Caco-2 (cell line): ENCODE data around the gene PLB1. TPM values are rescaled to one million over a fixed set of nuclear protein-coding genes. Genes with fewer than 3 reads are reported as not detected.

Experiments used
- BruUV-seq: library from RNA; stranded (reverse); fragments of 400-500 nt; replicated peaks from 2 replicates; lab custom pipeline; 2021; lab: Mats Ljungman, UMichigan
- CTCF ChIA-PET: fragments of 300-600 bp; sonication (Branson Sonifier 250); formaldehyde crosslinking; loops from one replicate; lab custom pipeline; 2022; ENCODE audit warnings: antibody characterized with exemption; lab: Charles Lee
- POLR2A ChIA-PET: fragments of 300-600 bp; sonication (Branson Sonifier 250); formaldehyde crosslinking; loops from one replicate; lab custom pipeline; 2022; ENCODE audit warnings: antibody characterized with exemption; lab: Charles Lee
- DNase-seq, 2 experiments: peaks; one replicate each; pipeline versions ENCODE4 v3.0.0 to v3.0.0-alpha.2; 2020 to 2022
- H3K27me3 ChIP-seq: replicated peaks from 2 replicates; pipeline ENCODE4 v1.6.0; 2011; ENCODE audit warnings: low read length; ENCODE audit not compliant: control insufficient read depth, insufficient read depth
- H3K36me3 ChIP-seq: 2 replicates; pipeline ENCODE4 v1.5.1; 2011; ENCODE audit warnings: low read length; ENCODE audit not compliant: control insufficient read depth, insufficient read depth
- H3K4me1 ChIP-seq: fragments of 250-450 bp; sonication (Bioruptor Pico); 2 replicates; pipeline ENCODE4 v1.5.1; 2020; ENCODE audit warnings: mild to moderate bottlenecking
- H3K4me3 ChIP-seq: 2 replicates; pipeline ENCODE4 v1.5.1; 2011; ENCODE audit warnings: low read depth, mild to moderate bottlenecking, control low read depth, low read length
- H3K9me3 ChIP-seq: fragments of 250-450 bp; sonication (Bioruptor Pico); 2 replicates; pipeline ENCODE4 v1.5.1; 2020; ENCODE audit warnings: mild to moderate bottlenecking, moderate library complexity
- H3K27ac Mint-ChIP-seq: one replicate; pipeline ENCODE4 v1.8.0; 2022; ENCODE audit warnings: mixed read lengths; ENCODE audit not compliant: unreplicated experiment
- H3K27me3 Mint-ChIP-seq: one replicate; pipeline ENCODE4 v1.8.0; 2022; ENCODE audit warnings: mixed read lengths; ENCODE audit not compliant: insufficient read depth, unreplicated experiment
- H3K36me3 Mint-ChIP-seq: one replicate; pipeline ENCODE4 v1.8.0; 2022; ENCODE audit warnings: mild to moderate bottlenecking, mixed read lengths; ENCODE audit not compliant: insufficient read depth, unreplicated experiment
- H3K4me1 Mint-ChIP-seq: one replicate; pipeline ENCODE4 v1.8.0; 2022; ENCODE audit warnings: low read depth, mixed read lengths; ENCODE audit not compliant: unreplicated experiment
- H3K4me3 Mint-ChIP-seq: one replicate; pipeline ENCODE4 v1.8.0; 2022; ENCODE audit warnings: mild to moderate bottlenecking, moderate library complexity, mixed read lengths; ENCODE audit not compliant: unreplicated experiment
- H3K9me3 Mint-ChIP-seq: one replicate; pipeline ENCODE4 v1.8.0; 2022; ENCODE audit warnings: mixed read lengths; ENCODE audit not compliant: unreplicated experiment
- intact Hi-C: fragments of 100-400 bp; cut with micrococcal nuclease; formaldehyde crosslinking; loops from one replicate; pipeline ENCODE4 v1.10.0; 2022; ENCODE audit not compliant: unreplicated experiment
- total RNA-seq: library from RNA; stranded (reverse); gene quantifications from 2 replicates; pipeline ENCODE4 v1.2.3, GENCODE V29; 2022
- TF ChIP-seq, protein P1 (sequence below), 2 experiments: fragments of 200-600 bp in 1 of 2; IDR thresholded peaks; 1 replicate in 1 of 2; 2 replicates in 1 of 2; pipeline versions ENCODE4 v1.5.1 to v1.8.0; 2011 to 2022; ENCODE audit warnings: antibody characterized with exemption in 1 of 2, control low read depth in 1 of 2, inconsistent platforms in 1 of 2, low read depth in 1 of 2, low read length in 1 of 2, mild to moderate bottlenecking in 1 of 2, moderate library complexity in 1 of 2; ENCODE audit not compliant: insufficient read depth in 1 of 2, severe bottlenecking in 1 of 2, unreplicated experiment in 1 of 2

PLB1 gene
- total RNA-seq, 1 experiment from 2014 or later: 2.8 TPM

DNA sequence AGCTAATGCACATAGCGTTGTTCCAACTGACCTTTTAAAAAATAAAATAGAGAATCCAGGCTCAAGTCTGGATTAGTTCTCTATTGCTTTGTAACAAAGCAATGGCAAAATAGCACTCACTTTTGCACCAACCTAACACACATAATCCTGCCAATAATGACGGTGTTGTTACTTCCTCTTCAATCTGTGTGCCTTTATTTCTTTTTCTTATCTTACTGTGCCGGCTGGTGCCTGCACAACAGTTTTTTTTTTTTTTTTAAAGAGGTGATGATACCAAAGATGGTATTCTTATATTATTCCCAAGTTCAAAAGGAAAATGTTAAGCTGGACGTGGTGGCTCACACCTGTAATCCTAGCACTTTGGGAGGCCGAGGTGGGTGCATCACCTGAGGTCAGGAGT is 3.4 kb downstream of the PLB1 start:
- peaks cover 8% of the 10 kb centered on the region; the same call in 1 of the 2 replicates for H3K4me1 ChIP-seq
- POLR2A ChIA-PET: no interaction called here
- Mint-ChIP-seq H3K27me3 (no peaks in the 10 kb centered on the region), H3K36me3 (no peaks in the 10 kb centered on the region), H3K27ac (no peak overlapping the region), H3K9me3 (no peaks in the 10 kb centered on the region), H3K4me3 (no peak overlapping the region), H3K4me1 (no peaks in the 10 kb centered on the region)
- DNase-seq: no peak
- H3K27me3 ChIP-seq: no peaks in the 10 kb centered on the region
- no peaks in the 10 kb centered on the region for H3K36me3 ChIP-seq
- no peak overlapping the region for H3K4me3 ChIP-seq
- no TSS peak for BruUV-seq
- intact Hi-C loops: no loop called here
- TF ChIP-seq, protein P1, sequence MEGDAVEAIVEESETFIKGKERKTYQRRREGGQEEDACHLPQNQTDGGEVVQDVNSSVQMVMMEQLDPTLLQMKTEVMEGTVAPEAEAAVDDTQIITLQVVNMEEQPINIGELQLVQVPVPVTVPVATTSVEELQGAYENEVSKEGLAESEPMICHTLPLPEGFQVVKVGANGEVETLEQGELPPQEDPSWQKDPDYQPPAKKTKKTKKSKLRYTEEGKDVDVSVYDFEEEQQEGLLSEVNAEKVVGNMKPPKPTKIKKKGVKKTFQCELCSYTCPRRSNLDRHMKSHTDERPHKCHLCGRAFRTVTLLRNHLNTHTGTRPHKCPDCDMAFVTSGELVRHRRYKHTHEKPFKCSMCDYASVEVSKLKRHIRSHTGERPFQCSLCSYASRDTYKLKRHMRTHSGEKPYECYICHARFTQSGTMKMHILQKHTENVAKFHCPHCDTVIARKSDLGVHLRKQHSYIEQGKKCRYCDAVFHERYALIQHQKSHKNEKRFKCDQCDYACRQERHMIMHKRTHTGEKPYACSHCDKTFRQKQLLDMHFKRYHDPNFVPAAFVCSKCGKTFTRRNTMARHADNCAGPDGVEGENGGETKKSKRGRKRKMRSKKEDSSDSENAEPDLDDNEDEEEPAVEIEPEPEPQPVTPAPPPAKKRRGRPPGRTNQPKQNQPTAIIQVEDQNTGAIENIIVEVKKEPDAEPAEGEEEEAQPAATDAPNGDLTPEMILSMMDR (IDR thresholded peaks at IDR 0.05; ENCODE audit: insufficient read depth in 1 of 2, low read depth in 1 of 2, low read length in 1 of 2, severe bottlenecking in 1 of 2, unreplicated experiment in 1 of 2): no peak
- no peaks in the 10 kb centered on the region for H3K9me3 ChIP-seq
- CTCF ChIA-PET: interaction anchor here (0.6 kb wide), 1 partner anchor 356 kb away, joined by 4 read pairs; no protein-coding TSS in a partner anchor

DNA sequence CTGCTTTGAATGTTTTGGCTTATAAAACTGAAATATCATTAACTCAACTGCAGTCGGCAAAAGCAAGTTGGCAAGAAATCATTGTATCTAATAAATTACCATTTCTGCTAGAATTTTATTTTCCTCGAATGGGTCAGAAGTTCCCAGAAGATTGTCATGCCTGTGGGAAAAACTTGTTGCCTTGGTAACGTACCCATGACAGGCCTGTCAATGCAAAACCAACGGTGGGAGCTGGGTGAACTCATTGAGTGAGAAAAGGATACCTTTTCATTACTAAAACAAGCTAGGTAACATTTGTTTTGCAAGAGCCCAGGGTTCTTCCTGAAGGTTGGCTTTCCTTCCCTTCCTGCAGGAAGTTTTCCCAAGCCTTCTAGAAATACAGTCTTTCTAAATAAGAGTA is 9.5 kb downstream of the PLB1 start:
- CTCF ChIA-PET: no interaction called here

DNA sequence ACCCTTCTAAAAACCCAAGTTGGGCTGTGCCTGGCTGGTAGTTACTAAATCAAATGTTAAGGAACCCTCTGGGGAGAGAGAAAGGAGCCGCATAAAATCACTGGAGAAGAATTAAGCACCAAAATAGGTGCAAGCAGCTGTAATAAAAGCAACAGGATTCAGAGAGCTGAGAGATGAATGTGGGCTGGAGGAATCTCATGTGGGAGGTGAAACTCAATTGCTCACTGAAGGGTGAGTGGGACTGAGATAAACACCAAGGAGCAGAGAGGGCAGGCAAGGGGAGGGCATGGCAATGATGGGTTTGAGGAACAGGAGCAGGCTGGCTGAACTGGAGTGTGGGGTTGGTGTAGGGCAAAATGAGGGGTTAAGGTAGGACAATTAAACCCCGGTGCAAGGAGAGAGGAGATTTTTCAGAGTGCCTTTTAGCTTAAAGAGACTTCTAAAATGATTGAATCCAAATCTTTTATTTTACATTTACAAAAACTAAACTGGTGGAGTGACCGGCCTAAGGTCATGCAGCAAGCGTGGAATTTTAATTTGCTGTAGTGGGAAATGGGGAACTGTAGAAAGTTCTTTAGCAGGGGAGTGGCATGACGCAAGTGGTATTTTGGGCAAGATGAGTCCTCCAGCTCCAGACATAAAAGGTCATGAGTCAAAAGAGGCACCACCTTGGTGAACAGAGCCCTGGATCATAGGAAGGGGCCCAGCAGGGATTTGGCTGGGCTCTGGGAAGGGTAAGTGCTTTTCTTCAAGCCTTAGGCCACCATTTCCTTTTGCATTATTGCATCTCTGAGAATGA is 10.5 kb downstream of the PLB1 start:
- H3K27ac Mint-ChIP-seq: no peak overlapping the region
- peaks cover 3% of the 10 kb centered on the region; the same call in 1 of the 2 replicates for H3K9me3 ChIP-seq
- TF ChIP-seq, protein P1 (IDR thresholded peaks at IDR 0.05; ENCODE audit: insufficient read depth in 1 of 2, low read depth in 1 of 2, low read length in 1 of 2, severe bottlenecking in 1 of 2, unreplicated experiment in 1 of 2): no peak
- POLR2A ChIA-PET: no interaction called here
- H3K27me3 ChIP-seq: no peaks in the 10 kb centered on the region
- no peaks in the 10 kb centered on the region for H3K27me3 Mint-ChIP-seq
- no TSS peak for BruUV-seq
- DNase-seq: no peak
- H3K36me3 ChIP-seq: no peaks in the 10 kb centered on the region
- H3K9me3 Mint-ChIP-seq: no peaks in the 10 kb centered on the region
- no peak overlapping the region for H3K4me3 ChIP-seq
- intact Hi-C loops: no loop called here
- no peak overlapping the region for H3K4me3 Mint-ChIP-seq
- no peaks in the 10 kb centered on the region for H3K36me3 Mint-ChIP-seq
- CTCF ChIA-PET: no interaction called here
- peaks cover 30% of the 10 kb centered on the region for H3K4me1 ChIP-seq
- peaks cover 14% of the 10 kb centered on the region for H3K4me1 Mint-ChIP-seq

More for the DNA sequence above, 9.5 kb downstream of the PLB1 start:
- intact Hi-C loops: no loop called here
- Mint-ChIP-seq H3K27me3 (no peaks in the 10 kb centered on the region), H3K4me1 (peaks cover 14% of the 10 kb centered on the region), H3K27ac (no peak overlapping the region), H3K4me3 (no peak overlapping the region), H3K36me3 (no peaks in the 10 kb centered on the region), H3K9me3 (no peaks in the 10 kb centered on the region)
- TF ChIP-seq, protein P1 (IDR thresholded peaks at IDR 0.05; ENCODE audit: insufficient read depth in 1 of 2, low read depth in 1 of 2, low read length in 1 of 2, severe bottlenecking in 1 of 2, unreplicated experiment in 1 of 2): no peak
- peaks cover 30% of the 10 kb centered on the region for H3K4me1 ChIP-seq
- H3K27me3 ChIP-seq: no peaks in the 10 kb centered on the region
- no peaks in the 10 kb centered on the region for H3K36me3 ChIP-seq
- no peaks in the 10 kb centered on the region for H3K9me3 ChIP-seq
- H3K4me3 ChIP-seq: no peak overlapping the region
- no TSS peak for BruUV-seq
- POLR2A ChIA-PET: no interaction called here
- DNase-seq: no peak
